ENCODE results near the gene IYD.

GRCh38 chr6:150406948-150407347 is 38.1 kb downstream of the IYD start:
- TF ChIP-seq CTCF (IDR thresholded peaks at IDR 0.05) (no peak), POLR2AphosphoS5 (IDR thresholded peaks at IDR 0.05) (no peak), EP300 (IDR thresholded peaks at IDR 0.05) (no peak)
